Measurements from ENCODE around the gene STX1B. TPM values are rescaled to one million over a fixed set of nuclear protein-coding genes. Genes with fewer than 3 reads are reported as not detected.

Gene STX1B
- total RNA-seq, 1 donor from 2014 or later = 4.9 TPM

DNA sequence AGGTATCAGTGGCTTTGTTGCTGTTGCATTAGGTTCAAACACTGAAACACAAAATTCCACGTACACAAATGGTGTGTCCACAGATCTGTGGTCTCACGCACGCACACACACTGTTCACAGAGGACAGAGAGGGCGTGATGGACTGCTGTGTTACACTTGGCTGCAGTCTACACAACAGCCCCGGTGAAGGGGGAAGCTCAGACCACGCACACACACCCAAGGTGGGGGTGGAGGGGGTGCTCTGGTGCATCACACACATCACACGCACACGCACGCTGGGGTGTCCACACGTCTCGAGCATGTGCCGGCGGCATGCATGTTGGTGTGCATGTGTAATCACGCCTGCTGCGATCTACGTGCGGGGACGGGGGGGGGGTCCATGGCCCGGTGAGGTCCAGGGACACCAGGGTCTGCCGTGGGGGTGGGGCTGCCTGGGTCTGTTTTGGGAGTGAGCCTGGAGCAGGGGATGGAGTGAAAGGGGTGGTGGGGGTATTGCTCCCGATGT lies 18.1 kb downstream of the STX1B start:
- H3K9me3 Mint-ChIP-seq = no peaks in the 10 kb centered on the region
- DNase-seq (ENCODE audit: low spot score in 2 of 2, unreplicated experiment in 2 of 2) = no peak
- H3K4me1 Mint-ChIP-seq = peaks cover 8% of the 10 kb centered on the region
- H3K4me3 Mint-ChIP-seq = no peak overlapping the region
- H3K36me3 Mint-ChIP-seq = no peaks in the 10 kb centered on the region
- TF ChIP-seq, protein P1, sequence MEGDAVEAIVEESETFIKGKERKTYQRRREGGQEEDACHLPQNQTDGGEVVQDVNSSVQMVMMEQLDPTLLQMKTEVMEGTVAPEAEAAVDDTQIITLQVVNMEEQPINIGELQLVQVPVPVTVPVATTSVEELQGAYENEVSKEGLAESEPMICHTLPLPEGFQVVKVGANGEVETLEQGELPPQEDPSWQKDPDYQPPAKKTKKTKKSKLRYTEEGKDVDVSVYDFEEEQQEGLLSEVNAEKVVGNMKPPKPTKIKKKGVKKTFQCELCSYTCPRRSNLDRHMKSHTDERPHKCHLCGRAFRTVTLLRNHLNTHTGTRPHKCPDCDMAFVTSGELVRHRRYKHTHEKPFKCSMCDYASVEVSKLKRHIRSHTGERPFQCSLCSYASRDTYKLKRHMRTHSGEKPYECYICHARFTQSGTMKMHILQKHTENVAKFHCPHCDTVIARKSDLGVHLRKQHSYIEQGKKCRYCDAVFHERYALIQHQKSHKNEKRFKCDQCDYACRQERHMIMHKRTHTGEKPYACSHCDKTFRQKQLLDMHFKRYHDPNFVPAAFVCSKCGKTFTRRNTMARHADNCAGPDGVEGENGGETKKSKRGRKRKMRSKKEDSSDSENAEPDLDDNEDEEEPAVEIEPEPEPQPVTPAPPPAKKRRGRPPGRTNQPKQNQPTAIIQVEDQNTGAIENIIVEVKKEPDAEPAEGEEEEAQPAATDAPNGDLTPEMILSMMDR (IDR thresholded peaks at IDR 0.05; ENCODE audit: unreplicated experiment) = no peak
- peaks cover 15% of the 10 kb centered on the region for H3K27me3 Mint-ChIP-seq (ENCODE audit: low read depth)
- no peak overlapping the region for H3K27ac Mint-ChIP-seq

- TF ChIP-seq, protein P1 (IDR thresholded peaks at IDR 0.05; ENCODE audit: unreplicated experiment) = no peak
- H3K36me3 Mint-ChIP-seq = no peaks in the 10 kb centered on the region
- no peak overlapping the region for H3K27ac Mint-ChIP-seq
- H3K27me3 Mint-ChIP-seq (ENCODE audit: low read depth) = peaks cover 5% of the 10 kb centered on the region
- no peaks in the 10 kb centered on the region for H3K9me3 Mint-ChIP-seq
- no peak for DNase-seq (ENCODE audit: low spot score in 2 of 2, unreplicated experiment in 2 of 2)
- H3K4me3 Mint-ChIP-seq = no peak overlapping the region
- H3K4me1 Mint-ChIP-seq = no peaks in the 10 kb centered on the region
These were observed 19.4 kb downstream of the STX1B start for GRCh38 chr16:30991052-30991451.

DNA sequence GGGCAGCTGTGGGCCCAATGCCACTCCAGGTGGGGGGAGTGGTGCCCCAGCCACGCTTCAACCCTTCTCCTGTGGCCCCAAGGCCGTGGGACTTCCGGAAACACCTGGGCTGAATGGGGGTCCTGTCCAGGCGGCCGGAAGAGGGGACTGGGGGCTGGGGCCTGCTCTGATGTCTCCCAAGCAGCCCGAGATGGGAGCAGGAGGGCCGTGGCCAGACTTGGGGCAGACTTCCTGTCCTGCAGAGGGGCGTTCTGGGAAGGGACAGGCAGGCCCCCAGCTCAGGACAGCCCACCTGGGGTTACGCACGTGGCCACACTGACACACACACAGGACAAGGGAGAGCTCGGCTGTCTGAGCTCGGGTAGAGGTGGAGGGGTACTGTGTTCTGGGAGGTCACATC lies 20.3 kb downstream of the STX1B start:
- H3K4me3 Mint-ChIP-seq = no peak overlapping the region
- H3K9me3 Mint-ChIP-seq = no peaks in the 10 kb centered on the region
- DNase-seq (ENCODE audit: low spot score in 2 of 2, unreplicated experiment in 2 of 2) = no peak
- TF ChIP-seq, protein P1 (IDR thresholded peaks at IDR 0.05; ENCODE audit: unreplicated experiment) = no peak
- no peak overlapping the region for H3K27ac Mint-ChIP-seq
- peaks cover 5% of the 10 kb centered on the region for H3K4me1 Mint-ChIP-seq
- H3K36me3 Mint-ChIP-seq = no peaks in the 10 kb centered on the region
- peaks cover 1% of the 10 kb centered on the region for H3K27me3 Mint-ChIP-seq (ENCODE audit: low read depth)

DNA sequence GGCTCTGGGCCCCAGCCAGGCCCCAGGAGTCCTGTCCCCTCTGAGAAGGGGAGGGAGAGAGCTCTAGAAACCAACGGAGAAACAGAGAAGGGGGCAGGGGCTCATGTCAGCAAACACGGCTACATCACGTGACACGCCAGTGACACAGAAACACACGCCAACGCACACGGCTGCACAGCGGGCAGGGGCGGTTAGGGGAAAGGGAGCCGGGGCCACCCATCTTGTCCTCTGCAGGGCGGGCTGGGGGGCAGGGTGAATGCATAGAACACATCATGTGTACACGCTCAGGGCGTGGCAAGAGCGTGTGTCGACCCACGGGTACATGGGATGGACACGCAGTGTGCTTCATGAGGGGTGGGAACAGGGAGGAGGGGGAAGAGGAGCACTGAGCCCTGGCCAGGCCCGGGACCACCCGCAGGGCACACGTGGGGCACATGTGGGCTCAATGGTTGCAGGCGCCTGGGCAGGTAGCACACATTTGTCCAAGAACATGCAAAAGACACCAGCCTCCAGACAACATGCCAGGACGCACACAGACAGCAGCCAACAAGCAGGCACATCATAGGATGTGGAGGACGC lies 20.9 kb downstream of the STX1B start:
- no peaks in the 10 kb centered on the region for H3K36me3 Mint-ChIP-seq
- H3K4me1 Mint-ChIP-seq = peaks cover 5% of the 10 kb centered on the region
- H3K27me3 Mint-ChIP-seq (ENCODE audit: low read depth) = no peaks in the 10 kb centered on the region
- no peak overlapping the region for H3K4me3 Mint-ChIP-seq
- no peaks in the 10 kb centered on the region for H3K9me3 Mint-ChIP-seq
- DNase-seq (ENCODE audit: low spot score in 2 of 2, unreplicated experiment in 2 of 2) = no peak
- no peak overlapping the region for H3K27ac Mint-ChIP-seq
- TF ChIP-seq, protein P1 (IDR thresholded peaks at IDR 0.05; ENCODE audit: unreplicated experiment) = no peak

DNA sequence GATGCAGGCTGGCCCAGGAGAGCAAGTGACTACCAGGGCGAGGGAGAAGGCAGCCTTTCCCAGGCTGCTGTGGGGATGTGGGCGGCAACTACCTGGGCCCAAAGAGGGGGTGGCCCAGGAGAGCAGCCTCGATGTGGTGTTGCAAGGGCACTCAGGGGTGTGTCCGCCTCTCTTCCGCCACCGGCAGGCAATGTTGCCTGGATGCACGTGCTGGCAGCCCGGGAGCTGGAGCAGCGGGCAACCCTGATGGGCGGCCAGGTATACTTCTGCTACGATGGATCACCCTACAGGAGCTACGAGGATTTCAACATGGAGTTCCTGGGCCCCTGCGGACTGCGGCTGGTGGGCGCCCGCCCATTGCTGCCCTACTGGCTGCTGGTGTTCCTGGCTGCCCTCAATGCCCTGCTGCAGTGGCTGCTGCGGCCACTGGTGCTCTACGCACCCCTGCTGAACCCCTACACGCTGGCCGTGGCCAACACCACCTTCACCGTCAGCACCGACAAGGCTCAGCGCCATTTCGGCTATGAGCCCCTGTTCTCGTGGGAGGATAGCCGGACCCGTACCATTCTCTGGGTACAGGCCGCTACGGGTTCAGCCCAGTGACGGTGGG lies 22.8 kb downstream of the STX1B start:
- H3K27me3 Mint-ChIP-seq (ENCODE audit: low read depth) = no peaks in the 10 kb centered on the region
- H3K27ac Mint-ChIP-seq = no peak overlapping the region
- H3K4me3 Mint-ChIP-seq = no peak overlapping the region
- H3K36me3 Mint-ChIP-seq = peaks cover 4% of the 10 kb centered on the region
- TF ChIP-seq, protein P1 (IDR thresholded peaks at IDR 0.05; ENCODE audit: unreplicated experiment) = no peak
- peaks cover 5% of the 10 kb centered on the region for H3K4me1 Mint-ChIP-seq
- no peaks in the 10 kb centered on the region for H3K9me3 Mint-ChIP-seq
- DNase-seq (ENCODE audit: low spot score in 2 of 2, unreplicated experiment in 2 of 2) = no peak

Measured in mesothelial cell of epicardium (in vitro differentiated cells).